GM21528 (cell line): ENCODE results near the gene OR4A47.
"Not testable (repeated sequence)": the region's sequence is repeated elsewhere in the genome, so short reads cannot be mapped to it uniquely, and the experiment has no call there.

Experiments used
- ATAC-seq: cut with Tn5 transposase; IDR thresholded peaks from one replicate; pipeline ENCODE4 v1.9.1; 2021; ENCODE audit warnings: mild to moderate bottlenecking, moderate library complexity; ENCODE audit not compliant: unreplicated experiment, low FRiP score

The OR4A47 gene

GRCh38 chr11:48488493-48488892 lies at the start of gene OR4A47:
OR4A47 (plus strand) TSS chr11:48488793; CDS start chr11:48488793, 0 bp downstream.
- not testable (repeated sequence) for ATAC-seq

GRCh38 chr11:48455909-48456308 lies 32.7 kb upstream of the OR4A47 start:
- ATAC-seq, result not testable (repeated sequence)

- ATAC-seq, result not testable (repeated sequence)
These were observed 14.6 kb upstream of the OR4A47 start for GRCh38 chr11:48473966-48474365.

GRCh38 chr11:48474703-48475102 lies 13.9 kb upstream of the OR4A47 start:
- not testable (repeated sequence) for ATAC-seq

- ATAC-seq, result not testable (repeated sequence)
These were observed 17.6 kb downstream of the OR4A47 start for GRCh38 chr11:48506169-48506568.

GRCh38 chr11:48538991-48539390 lies 50.4 kb downstream of the OR4A47 start:
- no peak for ATAC-seq
